Gastrocnemius medialis (tissue), 4 donors: ENCODE data around the gene CCDC183. TPM values are rescaled to one million over a fixed set of nuclear protein-coding genes. Genes with fewer than 3 reads are reported as not detected.
A peak's percentile ranks its signal among the peaks of the same experiment; 100 is the strongest.

Source experiments
- ATAC-seq, 2 donors: fragments of 150-250 bp; one replicate each; pipeline ENCODE4 v1.9.1; 2016
- DNase-seq, 2 donors: peaks; one replicate each; pipeline ENCODE4 v3.0.0-alpha.2; 2019
- H3K27ac ChIP-seq, 4 donors: fragments of 200-600 bp; sonication (generic); 1 replicate in 1 of 4; 2 replicates in 3 of 4; pipeline ENCODE4 v1.5.1; 2016 to 2018; ENCODE audit warnings: mild to moderate bottlenecking in 2 of 4, moderate library complexity in 1 of 4
- H3K27me3 ChIP-seq, 3 donors: fragments of 200-600 bp; sonication (generic) in 2 of 3; 1 replicate in 1 of 3; 2 replicates in 2 of 3; pipeline versions ENCODE4 v1.5.1 to v1.6.0; 2016 to 2019; ENCODE audit warnings: mild to moderate bottlenecking in 1 of 3, moderate library complexity in 1 of 3
- H3K36me3 ChIP-seq, 2 donors: fragments of 200-600 bp; sonication (generic) in 1 of 2; one replicate each; pipeline ENCODE4 v1.5.1; 2017 to 2018
- H3K4me1 ChIP-seq, 2 donors: fragments of 200-600 bp; sonication (generic) in 1 of 2; one replicate each; pipeline ENCODE4 v1.5.1; 2016 to 2017; ENCODE audit warnings: mild to moderate bottlenecking in 2 of 2
- H3K4me3 ChIP-seq, 4 donors: fragments of 200-600 bp; sonication (generic) in 3 of 4; 1 replicate in 1 of 4; 2 replicates in 3 of 4; pipeline ENCODE4 v1.5.1; 2016 to 2019; ENCODE audit warnings: mild to moderate bottlenecking in 2 of 4
- H3K9me3 ChIP-seq, 3 donors: fragments of 200-600 bp; sonication (generic) in 2 of 3; 1 replicate in 1 of 3; 2 replicates in 2 of 3; pipeline ENCODE4 v1.5.1; 2016 to 2019
- POLR2A ChIP-seq, 2 donors: fragments of 450-650 bp; IDR thresholded peaks; one replicate each; pipeline ENCODE4 v1.6.1; 2017; ENCODE audit warnings: antibody characterized with exemption in 2 of 2, mild to moderate bottlenecking in 2 of 2, moderate library complexity in 2 of 2
- in situ Hi-C, 4 donors: fragments of 200-750 bp; cut with MboI; loops; one replicate each; pipeline versions ENCODE4 v1.15.0 to v1.8.0; 2017; ENCODE audit warnings: low sequenced_read_pairs in 4 of 4
- intact Hi-C: fragments of 100-400 bp; cut with DNase I; formaldehyde crosslinking; loops from one replicate; pipeline ENCODE4 v1.15.1; 2023; ENCODE audit warnings: low total_unique reads
- total RNA-seq, 4 donors: library from RNA; depleted of rRNA; stranded (reverse); fragments of >200 nt; gene quantifications; one replicate each; pipeline versions ENCODE4 v1.1.0 to v1.2.3, GENCODE V29; 2016
- TF ChIP-seq, protein P1 (sequence below), 5 experiments: fragments of 450-650 bp in 3 of 5; fragments of 200-600 bp in 2 of 5; sonication (generic) in 2 of 5; IDR thresholded peaks in 4 of 5; conservative IDR thresholded peaks in 1 of 5; 1 replicate in 4 of 5; 2 replicates in 1 of 5; pipeline ENCODE4 v1.5.1; 2016 to 2019; ENCODE audit warnings: antibody characterized with exemption in 5 of 5, mild to moderate bottlenecking in 3 of 5, moderate library complexity in 3 of 5

Gene CCDC183
- total RNA-seq, 4 donors from 2014 or later = 0.31 TPM; not detected in 3

DNA sequence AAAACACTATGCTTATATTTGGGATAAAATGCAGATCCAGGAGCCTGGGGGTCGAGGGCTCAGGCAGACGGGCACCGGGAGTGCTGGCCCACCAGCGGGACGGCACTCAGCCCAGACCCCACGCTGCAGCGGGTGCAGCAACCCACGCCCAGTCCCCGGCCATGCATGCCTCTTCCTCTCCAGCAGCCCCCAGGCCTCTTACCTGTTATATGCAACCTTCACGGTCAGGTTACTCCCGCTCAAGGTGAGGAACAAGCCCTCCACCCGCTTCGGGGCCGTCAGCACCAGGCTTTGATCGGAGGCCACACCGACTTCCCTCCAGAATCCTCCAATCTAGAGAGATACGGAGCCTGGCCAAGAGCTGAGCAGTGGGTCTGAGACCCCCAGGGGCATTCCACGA lies 39.3 kb upstream of the CCDC183 start:
- Histone ChIP-seq H3K27ac (no peak overlapping the region), H3K4me1 (peaks cover 10 to 14% of the 10 kb centered on the region in 2 donors), H3K36me3 (no peaks in the 10 kb centered on the region), H3K4me3 (no peak overlapping the region), H3K9me3 (no peaks in the 10 kb centered on the region), H3K27me3 (no peaks in the 10 kb centered on the region)
- intact Hi-C loops (no loop called here), in situ Hi-C loops (no loop called here)
- TF ChIP-seq, protein P1, sequence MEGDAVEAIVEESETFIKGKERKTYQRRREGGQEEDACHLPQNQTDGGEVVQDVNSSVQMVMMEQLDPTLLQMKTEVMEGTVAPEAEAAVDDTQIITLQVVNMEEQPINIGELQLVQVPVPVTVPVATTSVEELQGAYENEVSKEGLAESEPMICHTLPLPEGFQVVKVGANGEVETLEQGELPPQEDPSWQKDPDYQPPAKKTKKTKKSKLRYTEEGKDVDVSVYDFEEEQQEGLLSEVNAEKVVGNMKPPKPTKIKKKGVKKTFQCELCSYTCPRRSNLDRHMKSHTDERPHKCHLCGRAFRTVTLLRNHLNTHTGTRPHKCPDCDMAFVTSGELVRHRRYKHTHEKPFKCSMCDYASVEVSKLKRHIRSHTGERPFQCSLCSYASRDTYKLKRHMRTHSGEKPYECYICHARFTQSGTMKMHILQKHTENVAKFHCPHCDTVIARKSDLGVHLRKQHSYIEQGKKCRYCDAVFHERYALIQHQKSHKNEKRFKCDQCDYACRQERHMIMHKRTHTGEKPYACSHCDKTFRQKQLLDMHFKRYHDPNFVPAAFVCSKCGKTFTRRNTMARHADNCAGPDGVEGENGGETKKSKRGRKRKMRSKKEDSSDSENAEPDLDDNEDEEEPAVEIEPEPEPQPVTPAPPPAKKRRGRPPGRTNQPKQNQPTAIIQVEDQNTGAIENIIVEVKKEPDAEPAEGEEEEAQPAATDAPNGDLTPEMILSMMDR (IDR thresholded peaks at IDR 0.05 in 4 of 5, conservative IDR thresholded peaks at IDR 0.05 in 1 of 5) = no peak
- TF ChIP-seq POLR2A (IDR thresholded peaks at IDR 0.05) = no peak
- no peak for DNase-seq
- ATAC-seq = no peak

DNA sequence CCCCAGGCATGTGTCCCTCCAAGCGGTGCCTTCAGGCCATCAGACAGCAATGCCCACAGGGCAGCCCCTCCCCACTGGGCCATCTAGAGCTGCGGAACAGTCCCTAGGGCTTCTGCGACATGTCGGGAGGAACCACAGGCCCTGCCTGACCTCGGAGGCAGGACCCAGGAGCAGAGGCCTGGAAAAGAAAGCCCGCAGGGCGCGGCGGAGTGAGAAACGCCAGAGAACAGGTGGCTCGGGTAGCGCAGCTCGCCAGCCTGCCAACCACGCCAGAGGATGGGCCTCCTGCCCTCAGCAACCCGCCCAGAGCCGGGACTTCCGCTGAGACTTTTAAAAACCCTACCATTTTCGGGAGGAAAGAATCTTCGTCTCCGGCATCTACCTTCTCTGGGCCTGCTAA lies 38.8 kb upstream of the CCDC183 start:
- in situ Hi-C loops (no loop called here), intact Hi-C loops (no loop called here)
- peaks cover 10 to 14% of the 10 kb centered on the region in 2 donors for H3K4me1 ChIP-seq
- no peaks in the 10 kb centered on the region for H3K36me3 ChIP-seq
- DNase-seq (peak in 1 of 2 donors; percentile 47), ATAC-seq (peak; percentile 64 to 69)
- no peaks in the 10 kb centered on the region for H3K27me3 ChIP-seq
- no peaks in the 10 kb centered on the region for H3K9me3 ChIP-seq
- peak overlapping the region; percentile 14 to 31 (median 24) for H3K4me3 ChIP-seq
- H3K27ac ChIP-seq = peak overlapping the region; percentile 36 to 72 (median 66)
- TF ChIP-seq, protein P1 (IDR thresholded peaks at IDR 0.05 in 4 of 5, conservative IDR thresholded peaks at IDR 0.05 in 1 of 5) = no peak
- no peak for TF ChIP-seq POLR2A (IDR thresholded peaks at IDR 0.05)

DNA sequence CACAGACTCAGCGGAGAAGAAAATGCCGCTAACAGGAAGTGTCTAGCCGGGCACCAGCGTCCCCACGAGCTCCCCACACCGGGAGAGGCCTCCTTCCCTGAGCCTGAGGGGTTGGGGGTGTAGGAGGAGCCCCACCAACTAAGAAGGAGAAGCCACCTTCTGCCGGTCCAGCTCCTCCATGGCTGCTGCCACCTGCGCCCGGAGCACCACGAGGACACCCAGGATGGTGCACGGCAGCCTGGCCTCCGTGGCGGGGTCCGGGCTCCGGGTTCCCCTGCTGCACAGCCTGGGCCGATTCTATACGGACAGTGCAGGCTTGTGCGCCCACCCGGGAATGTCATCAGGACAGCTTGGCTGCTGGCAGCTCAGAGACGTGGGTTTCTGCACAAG lies 38.4 kb upstream of the CCDC183 start:
- peak; percentile 8 to 32 for ATAC-seq
- in situ Hi-C loops = no loop called here
- H3K27me3 ChIP-seq = no peaks in the 10 kb centered on the region
- intact Hi-C loops = no loop called here
- H3K36me3 ChIP-seq = no peaks in the 10 kb centered on the region
- no peak for DNase-seq
- peak overlapping the region; percentile 36 to 72 (median 66) for H3K27ac ChIP-seq
- H3K4me3 ChIP-seq = peak overlapping the region; percentile 14 to 31 (median 24)
- H3K4me1 ChIP-seq = peaks cover 10 to 14% of the 10 kb centered on the region in 2 donors
- TF ChIP-seq POLR2A (IDR thresholded peaks at IDR 0.05) = no peak
- TF ChIP-seq, protein P1 (IDR thresholded peaks at IDR 0.05 in 4 of 5, conservative IDR thresholded peaks at IDR 0.05 in 1 of 5) = no peak
- H3K9me3 ChIP-seq = no peaks in the 10 kb centered on the region

DNA sequence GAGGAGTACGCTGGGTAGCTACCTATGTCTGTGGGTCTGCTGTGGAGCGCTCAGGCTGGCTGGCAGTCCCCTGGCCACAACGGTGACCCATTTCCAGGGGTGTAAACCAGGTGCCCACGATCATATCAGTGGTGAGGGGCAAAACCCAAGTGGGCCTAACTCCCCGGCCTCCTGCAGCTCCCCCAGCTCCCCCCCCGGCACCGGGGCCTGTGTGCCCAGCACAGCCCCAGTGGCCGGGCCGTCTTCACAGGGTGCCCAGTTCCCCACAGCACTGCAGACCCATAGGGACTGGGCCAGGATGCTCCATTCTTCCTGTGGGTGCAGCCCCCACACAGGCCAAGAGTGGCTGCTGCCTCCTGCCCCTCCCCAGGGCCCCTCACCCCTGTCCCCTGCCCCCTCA lies 37.1 kb upstream of the CCDC183 start:
- no peak for ATAC-seq
- Histone ChIP-seq H3K27ac (no peak overlapping the region), H3K4me1 (peaks cover 10 to 14% of the 10 kb centered on the region in 2 donors), H3K36me3 (no peaks in the 10 kb centered on the region), H3K9me3 (no peaks in the 10 kb centered on the region), H3K27me3 (no peaks in the 10 kb centered on the region), H3K4me3 (no peak overlapping the region)
- in situ Hi-C loops = no loop called here
- intact Hi-C loops = no loop called here
- no peak for DNase-seq
- TF ChIP-seq, protein P1 (IDR thresholded peaks at IDR 0.05 in 4 of 5, conservative IDR thresholded peaks at IDR 0.05 in 1 of 5) = no peak
- TF ChIP-seq POLR2A (IDR thresholded peaks at IDR 0.05) = no peak
